GM20000 (cell line): Measurements from ENCODE around the gene PSME4.

Experiments used
- DNase-seq: peaks from one replicate; pipeline ENCODE4 v3.0.0; 2012; ENCODE audit warnings: low spot score
- TF ChIP-seq, protein P1 (sequence below): IDR thresholded peaks from 2 replicates; pipeline ENCODE4 v1.5.1; 2012; ENCODE audit warnings: mild to moderate bottlenecking, control low read depth; ENCODE audit errors: extremely low read depth, missing control alignments

The PSME4 gene

GRCh38 chr2:53819634-53820033 lies 151.2 kb downstream of the PSME4 start:
- TF ChIP-seq, protein P1, sequence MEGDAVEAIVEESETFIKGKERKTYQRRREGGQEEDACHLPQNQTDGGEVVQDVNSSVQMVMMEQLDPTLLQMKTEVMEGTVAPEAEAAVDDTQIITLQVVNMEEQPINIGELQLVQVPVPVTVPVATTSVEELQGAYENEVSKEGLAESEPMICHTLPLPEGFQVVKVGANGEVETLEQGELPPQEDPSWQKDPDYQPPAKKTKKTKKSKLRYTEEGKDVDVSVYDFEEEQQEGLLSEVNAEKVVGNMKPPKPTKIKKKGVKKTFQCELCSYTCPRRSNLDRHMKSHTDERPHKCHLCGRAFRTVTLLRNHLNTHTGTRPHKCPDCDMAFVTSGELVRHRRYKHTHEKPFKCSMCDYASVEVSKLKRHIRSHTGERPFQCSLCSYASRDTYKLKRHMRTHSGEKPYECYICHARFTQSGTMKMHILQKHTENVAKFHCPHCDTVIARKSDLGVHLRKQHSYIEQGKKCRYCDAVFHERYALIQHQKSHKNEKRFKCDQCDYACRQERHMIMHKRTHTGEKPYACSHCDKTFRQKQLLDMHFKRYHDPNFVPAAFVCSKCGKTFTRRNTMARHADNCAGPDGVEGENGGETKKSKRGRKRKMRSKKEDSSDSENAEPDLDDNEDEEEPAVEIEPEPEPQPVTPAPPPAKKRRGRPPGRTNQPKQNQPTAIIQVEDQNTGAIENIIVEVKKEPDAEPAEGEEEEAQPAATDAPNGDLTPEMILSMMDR, result no peak
- DNase-seq, result no peak

- no peak for DNase-seq
- TF ChIP-seq, protein P1, result no peak
These were observed 151.8 kb downstream of the PSME4 start for GRCh38 chr2:53818854-53819435.
